Iris pigment epithelial cell (primary cell): Measurements from ENCODE around the gene ARAF.
"Not testable (repeated sequence)": the region's sequence is repeated elsewhere in the genome, so short reads cannot be mapped to it uniquely, and the experiment has no call there.

ENCODE experiments used
- DNase-seq: peaks from one replicate; pipeline ENCODE4 v3.0.0-alpha.2; 2011; ENCODE audit warnings: low read depth

ARAF gene

GRCh38 chrX:47586043-47586787 is 25.2 kb downstream of the ARAF start:
- no peak for DNase-seq

- DNase-seq: peak; percentile 62
Observed at GRCh38 chrX:47587091-47587891, 26.3 kb downstream of the ARAF start.

- peak; percentile 58 for DNase-seq
Observed at GRCh38 chrX:47587906-47588735, 27.1 kb downstream of the ARAF start.

GRCh38 chrX:47590984-47591383 is 30.0 kb downstream of the ARAF start:
- DNase-seq: no peak

- no peak for DNase-seq
Observed at GRCh38 chrX:47593522-47593921, 32.5 kb downstream of the ARAF start.

- DNase-seq: peak; percentile 91
Observed at GRCh38 chrX:47595716-47596251, 34.8 kb downstream of the ARAF start.

- DNase-seq: peak; percentile 90
Observed at GRCh38 chrX:47596256-47596655, 35.3 kb downstream of the ARAF start.

GRCh38 chrX:47597222-47597621 is 36.2 kb downstream of the ARAF start:
- DNase-seq: no peak

- DNase-seq: not testable (repeated sequence)
Observed at GRCh38 chrX:47603125-47603524, 42.1 kb downstream of the ARAF start.

GRCh38 chrX:47605024-47605423 is 44.0 kb downstream of the ARAF start:
- DNase-seq: no peak

- peak; percentile 37 for DNase-seq
Observed at GRCh38 chrX:47607091-47607490, 46.1 kb downstream of the ARAF start.

- no peak for DNase-seq
Observed at GRCh38 chrX:47608130-47608810, 47.3 kb downstream of the ARAF start.

- no peak for DNase-seq
Observed at GRCh38 chrX:47610511-47610910, 49.5 kb downstream of the ARAF start.

- no peak for DNase-seq
Observed at GRCh38 chrX:47611489-47611888, 50.5 kb downstream of the ARAF start.

- no peak for DNase-seq
Observed at GRCh38 chrX:47611926-47612325, 50.9 kb downstream of the ARAF start.

GRCh38 chrX:47612418-47612817 is 51.4 kb downstream of the ARAF start:
- DNase-seq: no peak

- DNase-seq: no peak
Observed at GRCh38 chrX:47613082-47613481, 52.1 kb downstream of the ARAF start.

- DNase-seq: no peak
Observed at GRCh38 chrX:47614618-47615017, 53.6 kb downstream of the ARAF start.

- DNase-seq: no peak
Observed at GRCh38 chrX:47618923-47619485, 58.0 kb downstream of the ARAF start.

- DNase-seq: peak; percentile 78
Observed at GRCh38 chrX:47619486-47620302, 58.7 kb downstream of the ARAF start, which contains the start of gene SYN1. SYN1 (minus strand) TSS chrX:47619857; CDS start chrX:47619728, 129 bp downstream.
